Thoracic aorta (tissue), 2 donors: Measurements from ENCODE around the gene PLEKHA3. TPM values are rescaled to one million over a fixed set of nuclear protein-coding genes. Genes with fewer than 3 reads are reported as not detected.

ENCODE experiments used
- ATAC-seq: fragments of 150-250 bp; one replicate; pipeline ENCODE4 v1.8.0; 2017; ENCODE audit warnings: low read depth; ENCODE audit not compliant: insufficient number of reproducible peaks, low FRiP score
- DNase-seq: peaks from one replicate; pipeline ENCODE4 v3.0.0-alpha.2; 2020; ENCODE audit warnings: low spot score
- H3K27ac ChIP-seq, 2 donors: fragments of 200-600 bp; sonication (generic); 1 replicate in 1 of 2; 2 replicates in 1 of 2; pipeline ENCODE4 v1.5.1; 2016; ENCODE audit warnings: mild to moderate bottlenecking in 2 of 2, moderate library complexity in 2 of 2
- H3K27me3 ChIP-seq: fragments of 200-600 bp; sonication (generic); replicated peaks from 2 replicates; pipeline ENCODE4 v1.6.0; 2016; ENCODE audit warnings: mild to moderate bottlenecking; ENCODE audit not compliant: insufficient read depth
- H3K36me3 ChIP-seq: fragments of 200-600 bp; sonication (generic); one replicate; pipeline ENCODE4 v1.5.1; 2016
- H3K4me1 ChIP-seq, 2 donors: fragments of 200-600 bp; sonication (generic); 1 replicate in 1 of 2; 2 replicates in 1 of 2; pipeline versions ENCODE4 v1.5.1 to v1.6.0; 2016; ENCODE audit warnings: low read depth in 2 of 2, mild to moderate bottlenecking in 1 of 2; ENCODE audit not compliant: control insufficient read depth in 1 of 2
- H3K4me3 ChIP-seq: fragments of 200-600 bp; sonication (generic); 2 replicates; pipeline ENCODE4 v1.5.1; 2016; ENCODE audit warnings: mild to moderate bottlenecking
- H3K9me3 ChIP-seq: fragments of 200-600 bp; sonication (generic); 2 replicates; pipeline ENCODE4 v1.5.1; 2016
- CTCF ChIP-seq: fragments of 200-600 bp; sonication (generic); IDR thresholded peaks from one replicate; pipeline ENCODE4 v1.5.1; 2019; ENCODE audit warnings: antibody characterized with exemption
- total RNA-seq, 2 donors: library from RNA; depleted of rRNA; stranded (reverse); fragments of >200 nt; gene quantifications; one replicate each; pipeline versions ENCODE4 v1.1.0 to v1.2.3, GENCODE V29; 2016

The PLEKHA3 gene
- total RNA-seq, 2 donors from 2014 or later = 9.7 to 22.5 TPM

GRCh38 chr2:178506101-178506500 is 25.8 kb downstream of the PLEKHA3 start:
- no peak for TF ChIP-seq CTCF
- no peaks in the 10 kb centered on the region for H3K4me1 ChIP-seq
- DNase-seq (no peak), ATAC-seq (no peak)
- H3K9me3 ChIP-seq = no peaks in the 10 kb centered on the region
- no peaks in the 10 kb centered on the region for H3K27me3 ChIP-seq
- H3K36me3 ChIP-seq = peaks cover 29% of the 10 kb centered on the region
- H3K27ac ChIP-seq = no peak overlapping the region
- H3K4me3 ChIP-seq = no peak overlapping the region

- no peak for TF ChIP-seq CTCF
- H3K4me1 ChIP-seq = no peaks in the 10 kb centered on the region
- H3K27me3 ChIP-seq = no peaks in the 10 kb centered on the region
- H3K27ac ChIP-seq = no peak overlapping the region
- no peak for ATAC-seq
- H3K4me3 ChIP-seq = no peak overlapping the region
- DNase-seq = no peak
- peaks cover 25% of the 10 kb centered on the region for H3K36me3 ChIP-seq
- H3K9me3 ChIP-seq = no peaks in the 10 kb centered on the region
Observed at GRCh38 chr2:178506524-178506923, 26.3 kb downstream of the PLEKHA3 start.

- Histone ChIP-seq H3K27me3 (no peaks in the 10 kb centered on the region), H3K9me3 (no peaks in the 10 kb centered on the region), H3K4me1 (no peaks in the 10 kb centered on the region), H3K4me3 (no peak overlapping the region), H3K27ac (no peak overlapping the region), H3K36me3 (peaks cover 21% of the 10 kb centered on the region)
- ATAC-seq = no peak
- no peak for TF ChIP-seq CTCF
- no peak for DNase-seq
Observed at GRCh38 chr2:178506949-178507348, 26.7 kb downstream of the PLEKHA3 start.

- no peak overlapping the region for H3K4me3 ChIP-seq
- TF ChIP-seq CTCF = no peak
- H3K9me3 ChIP-seq = no peaks in the 10 kb centered on the region
- peaks cover 10% of the 10 kb centered on the region for H3K36me3 ChIP-seq
- no peak overlapping the region for H3K27ac ChIP-seq
- no peaks in the 10 kb centered on the region for H3K4me1 ChIP-seq
- ATAC-seq (no peak), DNase-seq (no peak)
- H3K27me3 ChIP-seq = no peaks in the 10 kb centered on the region
Observed at GRCh38 chr2:178508646-178509045, 28.4 kb downstream of the PLEKHA3 start.

GRCh38 chr2:178510384-178510783 is 30.1 kb downstream of the PLEKHA3 start:
- no peak overlapping the region for H3K27ac ChIP-seq
- no peak for TF ChIP-seq CTCF
- peaks cover 5% of the 10 kb centered on the region for H3K36me3 ChIP-seq
- no peak for DNase-seq
- H3K9me3 ChIP-seq = no peaks in the 10 kb centered on the region
- no peaks in the 10 kb centered on the region for H3K27me3 ChIP-seq
- H3K4me1 ChIP-seq = no peaks in the 10 kb centered on the region
- no peak for ATAC-seq
- no peak overlapping the region for H3K4me3 ChIP-seq
